ENCODE results near the gene CD7. TPM values are rescaled to one million over a fixed set of nuclear protein-coding genes. Genes with fewer than 3 reads are reported as not detected.

Gene CD7
- total and polyA plus RNA-seq, 7 donors, result 0.13 to 0.81 (median 0.19) TPM; not detected in 1

DNA sequence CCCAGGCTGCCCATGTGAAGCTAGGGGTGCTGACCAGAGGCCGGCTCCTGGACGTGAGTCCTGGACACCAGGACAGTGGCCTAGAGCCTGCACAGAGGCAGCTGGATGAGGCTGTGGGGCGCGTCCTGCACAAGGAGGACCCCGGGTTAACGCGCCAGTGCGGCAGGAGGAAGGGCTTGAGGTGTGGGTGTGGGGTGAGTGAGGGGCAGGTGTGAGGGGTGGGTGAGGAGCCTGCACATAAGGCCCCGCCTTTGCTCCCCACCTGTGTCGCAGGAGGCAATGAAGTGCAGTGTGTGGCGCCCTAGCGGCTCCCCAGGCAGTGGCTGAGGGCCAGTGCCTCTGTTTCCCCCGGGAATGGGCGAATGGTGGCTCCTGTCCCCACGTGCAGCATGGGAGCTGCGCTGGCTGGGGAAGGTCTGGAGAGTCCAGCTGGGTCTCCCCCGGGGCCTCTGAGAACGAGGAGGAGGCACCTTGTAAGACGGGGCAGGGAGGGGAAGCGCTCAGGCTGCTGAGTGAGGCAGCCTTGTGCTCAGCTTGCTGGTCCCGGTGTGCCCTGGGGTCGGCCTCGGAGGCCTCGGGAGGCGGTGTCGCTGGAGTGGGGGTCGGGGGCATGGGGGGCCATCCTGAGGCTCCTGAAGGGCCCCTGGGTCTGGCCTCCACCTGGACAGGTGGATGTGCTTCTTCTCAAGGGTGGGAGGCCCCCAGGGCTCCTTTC, 3.2 kb downstream of the CD7 start:
- no peak for ATAC-seq
- 72 to 76% (median 73%) methylated on average over 27 of the region's 27 CpGs for WGBS, 3 donors
- intact Hi-C loops (cut with DNase I), result no loop called here

GRCh38 chr17:82313195-82314011, 4.0 kb downstream of the CD7 start:
- intact Hi-C loops (cut with DNase I), result no loop called here
- WGBS, 3 donors, result 71 to 77% (median 77%) methylated on average over 28 of the region's 28 CpGs
- H3K27me3 ChIP-seq (ENCODE audit: insufficient read depth in 3 of 3, low read length in 2 of 3), result peaks cover 0 to 21% (median 11%) of the 10 kb centered on the region in 3 donors

More for the DNA sequence above, 3.2 kb downstream of the CD7 start:
- no peak overlapping the region for H3K27ac ChIP-seq
- H3K9me3 ChIP-seq, result no peaks in the 10 kb centered on the region
- peaks cover 0 to 21% (median 11%) of the 10 kb centered on the region in 3 donors for H3K27me3 ChIP-seq (ENCODE audit: insufficient read depth in 3 of 3, low read length in 2 of 3)
- TF ChIP-seq, protein P1, sequence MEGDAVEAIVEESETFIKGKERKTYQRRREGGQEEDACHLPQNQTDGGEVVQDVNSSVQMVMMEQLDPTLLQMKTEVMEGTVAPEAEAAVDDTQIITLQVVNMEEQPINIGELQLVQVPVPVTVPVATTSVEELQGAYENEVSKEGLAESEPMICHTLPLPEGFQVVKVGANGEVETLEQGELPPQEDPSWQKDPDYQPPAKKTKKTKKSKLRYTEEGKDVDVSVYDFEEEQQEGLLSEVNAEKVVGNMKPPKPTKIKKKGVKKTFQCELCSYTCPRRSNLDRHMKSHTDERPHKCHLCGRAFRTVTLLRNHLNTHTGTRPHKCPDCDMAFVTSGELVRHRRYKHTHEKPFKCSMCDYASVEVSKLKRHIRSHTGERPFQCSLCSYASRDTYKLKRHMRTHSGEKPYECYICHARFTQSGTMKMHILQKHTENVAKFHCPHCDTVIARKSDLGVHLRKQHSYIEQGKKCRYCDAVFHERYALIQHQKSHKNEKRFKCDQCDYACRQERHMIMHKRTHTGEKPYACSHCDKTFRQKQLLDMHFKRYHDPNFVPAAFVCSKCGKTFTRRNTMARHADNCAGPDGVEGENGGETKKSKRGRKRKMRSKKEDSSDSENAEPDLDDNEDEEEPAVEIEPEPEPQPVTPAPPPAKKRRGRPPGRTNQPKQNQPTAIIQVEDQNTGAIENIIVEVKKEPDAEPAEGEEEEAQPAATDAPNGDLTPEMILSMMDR (IDR thresholded peaks at IDR 0.05), result no peak
- no peaks in the 10 kb centered on the region for H3K4me1 ChIP-seq
- no peaks in the 10 kb centered on the region for H3K36me3 ChIP-seq (ENCODE audit: insufficient read depth in 1 of 2, low read depth in 1 of 2)
- DNase-seq, result no peak
- no peak overlapping the region for H3K4me3 ChIP-seq

GRCh38 chr17:82311971-82312370, 5.4 kb downstream of the CD7 start:
- Histone ChIP-seq H3K27me3 (ENCODE audit: insufficient read depth in 3 of 3, low read length in 2 of 3) (peaks cover 0 to 21% (median 11%) of the 10 kb centered on the region in 3 donors), H3K4me1 (no peaks in the 10 kb centered on the region), H3K36me3 (ENCODE audit: insufficient read depth in 1 of 2, low read depth in 1 of 2) (no peaks in the 10 kb centered on the region), H3K4me3 (no peak overlapping the region), H3K9me3 (no peaks in the 10 kb centered on the region), H3K27ac (no peak overlapping the region)
- WGBS, 3 donors, result 88 to 90% (median 89%) methylated on average over 13 of the region's 13 CpGs
- intact Hi-C loops (cut with DNase I), result no loop called here
- TF ChIP-seq, protein P1 (IDR thresholded peaks at IDR 0.05), result no peak
- ATAC-seq, result no peak
- no peak for DNase-seq

More at GRCh38 chr17:82313195-82314011, 4.0 kb downstream of the CD7 start:
- Histone ChIP-seq H3K27ac (no peak overlapping the region), H3K36me3 (ENCODE audit: insufficient read depth in 1 of 2, low read depth in 1 of 2) (no peaks in the 10 kb centered on the region), H3K4me1 (no peaks in the 10 kb centered on the region), H3K4me3 (no peak overlapping the region), H3K9me3 (no peaks in the 10 kb centered on the region)
- TF ChIP-seq, protein P1 (IDR thresholded peaks at IDR 0.05), result no peak
- ATAC-seq (no peak), DNase-seq (no peak)

DNA sequence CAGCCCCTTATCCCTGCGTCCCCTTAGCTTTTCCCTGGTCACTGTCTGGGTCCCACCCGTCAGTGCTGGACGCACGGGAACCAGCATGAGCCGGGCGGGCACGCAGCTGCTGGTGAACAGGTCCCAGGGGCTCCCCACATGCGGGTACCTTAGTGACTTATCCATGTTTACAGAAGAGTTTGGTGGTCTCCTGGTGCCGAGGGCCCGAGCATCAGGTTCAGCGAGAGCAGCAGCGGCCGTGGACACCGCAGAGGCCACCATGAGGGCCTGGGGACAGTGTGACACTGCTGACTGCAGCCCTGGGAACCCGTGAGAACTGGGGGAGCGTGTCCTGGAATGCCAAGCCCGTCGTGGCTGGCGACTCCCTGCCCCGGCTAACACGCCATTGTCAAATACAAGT, 6.5 kb downstream of the CD7 start:
- intact Hi-C loops (cut with DNase I), result no loop called here
- Histone ChIP-seq H3K27me3 (ENCODE audit: insufficient read depth in 3 of 3, low read length in 2 of 3) (peaks cover 0 to 21% (median 11%) of the 10 kb centered on the region in 3 donors), H3K4me3 (no peak overlapping the region), H3K4me1 (no peaks in the 10 kb centered on the region), H3K9me3 (no peaks in the 10 kb centered on the region), H3K27ac (no peak overlapping the region), H3K36me3 (ENCODE audit: insufficient read depth in 1 of 2, low read depth in 1 of 2) (no peaks in the 10 kb centered on the region)
- DNase-seq (no peak), ATAC-seq (no peak)
- TF ChIP-seq, protein P1 (IDR thresholded peaks at IDR 0.05), result no peak
- WGBS, 3 donors, result 79 to 80% (median 79%) methylated on average over 21 of the region's 21 CpGs

All from psoas muscle (tissue), 8 donors.